ENCODE data around the gene BMF. TPM values are rescaled to one million over a fixed set of nuclear protein-coding genes. Genes with fewer than 3 reads are reported as not detected.
A peak's percentile ranks its signal among the peaks of the same experiment; 100 is the strongest.
"Not testable (repeated sequence)": the region's sequence is repeated elsewhere in the genome, so short reads cannot be mapped to it uniquely, and the experiment has no call there.

BMF gene
- 3.2 TPM for total RNA-seq
- long read RNA-seq = 0 reads

- intact Hi-C loops (cut with DNase I) = loop anchor here (5.0 to 10.0 kb wide), 3 partner anchors 53 to 327 kb away; partner anchors contain the start of genes BUB1B and FSIP1
- DNase-seq (ENCODE audit: missing footprints) = peak; percentile 100
- peak; percentile 80 for ATAC-seq
Observed at GRCh38 chr15:40108855-40109735, at the start of gene BMF. Gene BMF (minus strand): TSS chr15:40108879. CDS start chr15:40106086, 2,793 bp downstream.

GRCh38 chr15:40157778-40158447 lies 49.2 kb upstream of the BMF start:
- DNase-seq (ENCODE audit: missing footprints) = no peak
- intact Hi-C loops (cut with DNase I) = no loop called here
- ATAC-seq = no peak

GRCh38 chr15:40155270-40155910 lies 46.7 kb upstream of the BMF start:
- no peak for ATAC-seq
- intact Hi-C loops (cut with DNase I) = no loop called here

GRCh38 chr15:40154821-40155220 lies 46.1 kb upstream of the BMF start:
- ATAC-seq; DNase-seq (ENCODE audit: missing footprints); intact Hi-C loops (cut with DNase I): not testable (repeated sequence)

More at GRCh38 chr15:40155270-40155910, 46.7 kb upstream of the BMF start:
- DNase-seq (ENCODE audit: missing footprints) = no peak

- intact Hi-C loops (cut with DNase I) = no loop called here
- ATAC-seq = no peak
- no peak for DNase-seq (ENCODE audit: missing footprints)
Observed at GRCh38 chr15:40151991-40152390, 43.3 kb upstream of the BMF start.

GRCh38 chr15:40151499-40151898 lies 42.8 kb upstream of the BMF start:
- ATAC-seq (no peak), DNase-seq (ENCODE audit: missing footprints) (no peak)
- intact Hi-C loops (cut with DNase I) = no loop called here

GRCh38 chr15:40150163-40150925 lies 41.7 kb upstream of the BMF start:
- DNase-seq (ENCODE audit: missing footprints) (no peak), ATAC-seq (no peak)
- intact Hi-C loops (cut with DNase I) = no loop called here

GRCh38 chr15:40149339-40149738 lies 40.7 kb upstream of the BMF start:
- ATAC-seq (no peak), DNase-seq (ENCODE audit: missing footprints) (no peak)
- intact Hi-C loops (cut with DNase I) = no loop called here

GRCh38 chr15:40146037-40146436 lies 37.4 kb upstream of the BMF start:
- intact Hi-C loops (cut with DNase I) = no loop called here
- DNase-seq (ENCODE audit: missing footprints) = no peak
- ATAC-seq = no peak

- ATAC-seq (no peak), DNase-seq (ENCODE audit: missing footprints) (no peak)
- intact Hi-C loops (cut with DNase I) = no loop called here
Observed at GRCh38 chr15:40142428-40142827, 33.7 kb upstream of the BMF start.

GRCh38 chr15:40138201-40138570 lies 29.5 kb upstream of the BMF start:
- ATAC-seq; intact Hi-C loops (cut with DNase I); DNase-seq (ENCODE audit: missing footprints): not testable (repeated sequence)

- no peak for DNase-seq (ENCODE audit: missing footprints)
- ATAC-seq = no peak
- intact Hi-C loops (cut with DNase I) = no loop called here
Observed at GRCh38 chr15:40137303-40138200, 28.9 kb upstream of the BMF start.

- intact Hi-C loops (cut with DNase I) = no loop called here
- no peak for ATAC-seq
- DNase-seq (ENCODE audit: missing footprints) = no peak
Observed at GRCh38 chr15:40136470-40137302, 28.0 kb upstream of the BMF start.

- ATAC-seq; intact Hi-C loops (cut with DNase I); DNase-seq (ENCODE audit: missing footprints): not testable (repeated sequence)
Observed at GRCh38 chr15:40135846-40136450, 27.3 kb upstream of the BMF start.

- ATAC-seq (no peak), DNase-seq (ENCODE audit: missing footprints) (no peak)
- intact Hi-C loops (cut with DNase I) = no loop called here
Observed at GRCh38 chr15:40134885-40135284, 26.2 kb upstream of the BMF start.

GRCh38 chr15:40133544-40133943 lies 24.9 kb upstream of the BMF start:
- DNase-seq (ENCODE audit: missing footprints) (no peak), ATAC-seq (no peak)
- intact Hi-C loops (cut with DNase I) = no loop called here
